AG09309 (cell line): ENCODE results near the gene CACNG7.

ENCODE experiments used
- DNase-seq: peaks from one replicate; pipeline ENCODE4 v3.0.0-alpha.2; 2010; ENCODE audit warnings: low read depth
- H3K4me3 ChIP-seq: 2 replicates; pipeline ENCODE4 v1.5.1; 2011; ENCODE audit warnings: mild to moderate bottlenecking, low read depth, low read length, moderate library complexity; ENCODE audit not compliant: control insufficient read depth
- TF ChIP-seq, protein P1 (sequence below): IDR thresholded peaks from 2 replicates; pipeline ENCODE4 v1.5.1; 2011; ENCODE audit warnings: mild to moderate bottlenecking, low read depth, low read length, inconsistent platforms; ENCODE audit not compliant: insufficient read depth, control insufficient read depth; ENCODE audit errors: missing control alignments

The CACNG7 gene

DNA sequence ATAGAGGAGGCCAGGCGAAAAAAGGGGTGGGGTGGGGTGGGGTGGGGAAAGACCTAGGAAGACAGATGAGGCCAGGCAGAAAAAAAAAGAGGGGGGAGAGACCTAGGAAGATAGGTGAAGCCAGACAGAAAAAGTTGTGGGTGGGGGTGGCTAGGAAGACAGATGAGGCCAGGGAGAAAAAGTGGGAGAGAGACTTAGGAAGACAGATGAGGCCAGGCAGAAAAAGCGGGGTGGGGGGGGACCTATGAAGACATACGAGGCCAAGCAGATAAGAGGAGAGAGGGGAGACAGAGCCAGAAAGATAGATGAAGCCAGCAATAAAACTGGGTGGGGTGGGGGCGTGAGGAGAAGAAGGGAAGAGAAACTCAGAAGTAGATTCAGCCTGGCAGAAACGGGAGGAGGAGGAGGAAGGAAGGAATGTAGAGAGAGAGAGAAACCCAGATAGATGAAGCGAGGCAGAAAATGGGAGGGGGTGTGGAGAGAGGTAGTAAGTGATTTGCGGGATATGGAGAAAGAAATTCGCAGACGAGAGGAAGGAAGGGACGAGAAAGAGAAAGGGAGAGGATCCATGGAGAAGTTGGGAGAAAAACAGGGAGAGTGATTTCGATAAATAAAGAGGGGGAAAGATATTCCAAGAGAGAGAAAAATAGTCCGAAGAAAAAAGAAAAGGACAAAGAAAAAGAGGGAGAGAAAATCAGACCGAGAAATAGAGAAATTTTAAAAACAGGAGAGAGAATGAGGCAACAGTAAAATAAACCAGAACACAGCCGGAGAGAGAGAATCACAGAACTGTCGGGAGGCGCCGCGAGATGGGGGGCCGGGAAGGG lies 70.1 kb downstream of the CACNG7 start:
- DNase-seq: no peak
- TF ChIP-seq, protein P1, sequence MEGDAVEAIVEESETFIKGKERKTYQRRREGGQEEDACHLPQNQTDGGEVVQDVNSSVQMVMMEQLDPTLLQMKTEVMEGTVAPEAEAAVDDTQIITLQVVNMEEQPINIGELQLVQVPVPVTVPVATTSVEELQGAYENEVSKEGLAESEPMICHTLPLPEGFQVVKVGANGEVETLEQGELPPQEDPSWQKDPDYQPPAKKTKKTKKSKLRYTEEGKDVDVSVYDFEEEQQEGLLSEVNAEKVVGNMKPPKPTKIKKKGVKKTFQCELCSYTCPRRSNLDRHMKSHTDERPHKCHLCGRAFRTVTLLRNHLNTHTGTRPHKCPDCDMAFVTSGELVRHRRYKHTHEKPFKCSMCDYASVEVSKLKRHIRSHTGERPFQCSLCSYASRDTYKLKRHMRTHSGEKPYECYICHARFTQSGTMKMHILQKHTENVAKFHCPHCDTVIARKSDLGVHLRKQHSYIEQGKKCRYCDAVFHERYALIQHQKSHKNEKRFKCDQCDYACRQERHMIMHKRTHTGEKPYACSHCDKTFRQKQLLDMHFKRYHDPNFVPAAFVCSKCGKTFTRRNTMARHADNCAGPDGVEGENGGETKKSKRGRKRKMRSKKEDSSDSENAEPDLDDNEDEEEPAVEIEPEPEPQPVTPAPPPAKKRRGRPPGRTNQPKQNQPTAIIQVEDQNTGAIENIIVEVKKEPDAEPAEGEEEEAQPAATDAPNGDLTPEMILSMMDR: no peak
- peak overlapping the region; percentile 35 for H3K4me3 ChIP-seq

DNA sequence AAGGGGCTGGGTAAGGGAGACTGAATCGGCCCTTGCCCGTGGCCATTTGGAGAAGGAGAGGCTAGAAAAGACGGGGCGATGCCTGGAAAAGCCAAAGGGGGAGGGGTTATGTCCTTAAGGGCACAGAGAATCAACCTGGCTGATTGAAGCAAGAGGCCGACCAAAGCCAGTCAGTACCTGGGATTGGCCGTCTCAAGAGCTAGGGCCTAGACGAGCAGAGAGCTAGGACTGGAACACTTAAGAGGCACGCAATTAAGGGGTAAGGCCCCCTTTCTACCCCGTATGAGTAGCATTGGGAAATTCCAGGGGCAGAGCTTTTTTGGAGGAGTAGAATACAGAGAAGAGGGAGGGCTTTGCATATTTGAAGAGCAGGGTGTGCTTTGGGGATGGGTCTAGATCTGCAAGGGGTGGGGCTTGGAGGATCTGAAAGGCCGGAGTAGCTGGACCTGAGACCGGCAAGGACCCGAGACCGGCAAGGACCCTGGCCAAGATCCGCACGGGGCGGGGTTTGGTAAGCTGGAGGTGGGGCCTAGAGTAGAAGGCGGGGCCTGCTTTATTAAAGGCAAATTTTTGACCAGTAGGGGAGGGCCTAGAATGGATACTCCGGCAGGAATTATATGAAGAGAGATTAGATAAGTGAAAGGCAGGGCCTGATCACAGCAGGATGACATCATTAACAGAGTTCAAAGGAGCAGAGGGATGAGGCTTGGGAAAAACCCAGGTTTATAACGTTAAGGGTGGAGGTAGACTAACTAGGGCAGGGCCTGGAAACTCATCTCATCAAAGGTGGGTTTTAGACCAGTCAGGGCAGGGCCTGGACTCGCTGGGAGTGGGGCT lies 71.7 kb downstream of the CACNG7 start:
- peak overlapping the region; percentile 35 for H3K4me3 ChIP-seq
- TF ChIP-seq, protein P1: no peak
- no peak for DNase-seq

DNA sequence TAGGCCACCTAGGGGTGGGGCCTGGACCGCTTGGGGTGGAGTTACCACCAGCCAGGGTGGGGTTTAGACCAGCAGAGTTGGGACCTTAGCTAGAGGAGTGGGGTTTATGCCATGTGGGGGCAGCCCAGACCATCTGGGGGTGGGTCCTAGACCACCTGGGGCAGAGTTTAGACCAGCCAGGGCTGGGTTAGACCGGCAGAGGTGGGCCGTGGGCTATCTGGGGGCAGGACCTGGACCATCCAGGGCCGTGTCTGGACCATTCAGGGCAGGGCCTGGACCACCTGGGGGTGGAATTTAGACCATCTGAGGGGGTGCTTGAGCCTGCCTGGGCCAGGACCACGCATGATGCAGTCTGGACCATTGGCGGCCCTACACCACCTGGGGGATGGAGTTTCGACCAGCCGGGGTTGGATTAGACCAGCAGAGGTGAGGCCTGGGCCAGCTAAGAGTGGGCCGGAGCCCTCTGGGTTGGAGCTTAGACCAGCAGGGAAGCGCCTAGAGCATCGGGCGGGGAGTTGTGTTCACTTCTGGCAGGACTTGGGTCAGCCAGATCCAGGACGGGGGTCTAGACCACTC lies 72.4 kb downstream of the CACNG7 start:
- no peak for DNase-seq
- H3K4me3 ChIP-seq: no peak overlapping the region
- TF ChIP-seq, protein P1: no peak

DNA sequence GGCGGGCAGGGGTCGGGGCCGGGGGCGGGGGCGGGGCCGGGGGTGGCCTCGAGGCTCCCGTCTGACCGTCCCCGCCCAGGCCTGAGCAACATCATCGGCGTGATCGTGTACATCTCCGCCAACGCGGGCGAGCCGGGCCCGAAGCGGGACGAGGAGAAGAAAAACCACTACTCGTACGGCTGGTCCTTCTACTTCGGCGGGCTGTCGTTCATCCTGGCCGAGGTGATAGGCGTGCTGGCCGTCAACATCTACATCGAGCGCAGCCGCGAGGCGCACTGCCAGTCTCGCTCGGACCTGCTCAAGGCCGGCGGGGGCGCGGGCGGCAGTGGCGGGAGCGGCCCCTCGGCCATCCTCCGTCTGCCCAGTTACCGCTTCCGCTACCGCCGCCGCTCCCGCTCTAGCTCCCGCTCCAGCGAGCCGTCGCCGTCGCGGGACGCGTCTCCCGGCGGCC lies 72.9 kb downstream of the CACNG7 start:
- H3K4me3 ChIP-seq: no peak overlapping the region
- TF ChIP-seq, protein P1: no peak
- no peak for DNase-seq

DNA sequence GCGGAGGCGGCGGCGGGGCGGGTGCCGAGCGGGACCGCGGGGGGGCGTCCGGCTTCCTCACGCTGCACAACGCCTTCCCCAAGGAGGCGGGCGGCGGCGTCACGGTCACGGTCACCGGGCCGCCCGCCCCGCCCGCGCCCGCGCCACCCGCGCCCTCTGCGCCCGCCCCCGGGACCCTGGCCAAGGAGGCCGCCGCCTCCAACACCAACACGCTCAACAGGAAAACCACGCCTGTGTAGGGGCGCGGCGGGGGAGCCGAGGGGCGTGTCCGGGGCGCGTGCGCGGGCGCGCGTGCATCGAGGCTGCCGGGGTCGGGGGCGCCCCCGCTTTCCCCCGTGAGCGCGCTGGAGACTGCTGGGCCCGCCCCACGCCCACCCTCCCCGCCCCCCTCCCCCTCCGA lies 73.5 kb downstream of the CACNG7 start:
- TF ChIP-seq, protein P1: no peak
- no peak overlapping the region for H3K4me3 ChIP-seq
- no peak for DNase-seq

DNA sequence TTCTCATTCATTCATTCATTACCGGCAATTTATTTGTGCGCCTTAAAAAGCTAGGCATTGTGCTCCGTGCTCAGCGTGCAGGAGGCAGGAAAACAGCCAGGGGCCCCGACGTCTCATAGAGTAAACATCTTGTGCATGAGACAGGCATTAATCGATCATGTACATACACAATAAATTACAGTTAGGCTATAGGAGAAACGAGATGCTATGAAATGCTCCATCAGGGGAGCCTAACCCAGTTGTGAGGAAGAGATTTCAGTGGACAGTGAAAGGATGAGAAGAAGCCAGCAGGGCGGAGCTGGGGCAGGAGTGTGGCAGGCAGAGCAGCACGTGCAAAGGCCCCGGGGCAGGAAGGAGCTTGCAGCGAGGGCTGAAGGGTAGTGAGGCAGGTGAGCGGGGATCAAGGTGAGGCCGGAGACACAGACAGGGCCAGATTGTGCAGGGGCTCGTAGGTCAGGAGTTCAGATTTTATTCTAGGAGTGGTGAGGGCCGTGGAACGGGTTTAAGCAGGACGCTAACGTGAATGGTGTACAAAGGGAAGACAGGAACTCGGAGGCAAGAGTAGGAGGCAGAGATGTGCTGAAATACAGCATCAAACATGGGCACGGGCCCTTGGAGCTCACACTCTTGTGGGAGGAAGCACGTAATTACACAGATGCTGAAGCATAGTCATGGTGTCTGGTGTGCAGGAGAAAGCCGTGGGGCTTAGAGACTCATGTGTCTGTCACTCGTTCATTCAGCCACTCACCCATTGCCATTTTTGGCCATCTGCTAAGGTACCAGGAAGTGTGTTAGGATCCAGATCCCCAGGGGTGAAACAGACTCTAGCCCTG lies 74.6 kb downstream of the CACNG7 start:
- TF ChIP-seq, protein P1: no peak
- no peak overlapping the region for H3K4me3 ChIP-seq
- DNase-seq: no peak
